Keratinocyte (primary cell): ENCODE measurements around the gene BEND4. TPM values are rescaled to one million over a fixed set of nuclear protein-coding genes. Genes with fewer than 3 reads are reported as not detected.

Experiments
- DNase-seq: peaks from one replicate; pipeline ENCODE4 v3.0.0-alpha.2; 2011; ENCODE audit warnings: low read depth, missing footprints, low spot score
- FAIRE-seq: peaks from 2 replicates; lab custom pipeline; 2011; peaks lifted over from hg19 to GRCh38; lab: Jason Lieb, UNC
- H2AFZ ChIP-seq: 2 replicates; pipeline ENCODE4 v1.6.0; 2012; ENCODE audit warnings: low read length, control low read depth, inconsistent platforms; ENCODE audit not compliant: control insufficient read depth
- H3K27ac ChIP-seq: 2 replicates; pipeline ENCODE4 v1.5.1; 2011; ENCODE audit warnings: low read length; ENCODE audit not compliant: control insufficient read depth, insufficient read depth
- H3K27me3 ChIP-seq: 3 replicates; pipeline ENCODE4 v1.6.0; 2011; ENCODE audit warnings: low read length; ENCODE audit not compliant: control insufficient read depth, insufficient read depth; ENCODE audit errors: extremely low read depth
- H3K36me3 ChIP-seq, 2 experiments: 2 replicates in 1 of 2; 3 replicates in 1 of 2; pipeline ENCODE4 v1.5.1; 2011; ENCODE audit warnings: low read length in 2 of 2, mild to moderate bottlenecking in 1 of 2; ENCODE audit not compliant: control insufficient read depth in 2 of 2, insufficient read depth in 2 of 2; ENCODE audit errors: extremely low read depth in 1 of 2
- H3K4me1 ChIP-seq: 3 replicates; pipeline ENCODE4 v1.5.1; 2011; ENCODE audit warnings: low read length; ENCODE audit not compliant: control insufficient read depth, insufficient read depth; ENCODE audit errors: extremely low read depth
- H3K4me2 ChIP-seq: 3 replicates; pipeline ENCODE4 v1.6.0; 2011; ENCODE audit warnings: low read depth, low read length; ENCODE audit not compliant: control insufficient read depth, insufficient read depth; ENCODE audit errors: extremely low read depth
- H3K4me3 ChIP-seq, 3 experiments: fragments of 200-600 bp in 1 of 3; sonication (generic) in 1 of 3; 2 replicates in 2 of 3; 3 replicates in 1 of 3; pipeline ENCODE4 v1.5.1; 2011 to 2016; ENCODE audit warnings: low read length in 3 of 3, mild to moderate bottlenecking in 3 of 3, control low read depth in 2 of 3, inconsistent platforms in 1 of 3, low read depth in 1 of 3, mixed read lengths in 1 of 3, mixed run types in 1 of 3, moderate library complexity in 1 of 3; ENCODE audit not compliant: control insufficient read depth in 2 of 3, insufficient read depth in 2 of 3; ENCODE audit errors: extremely low read depth in 1 of 3
- H3K79me2 ChIP-seq: 2 replicates; pipeline ENCODE4 v1.6.0; 2012; ENCODE audit warnings: low read length; ENCODE audit not compliant: control insufficient read depth, insufficient read depth
- H3K9ac ChIP-seq: 3 replicates; pipeline ENCODE4 v1.6.0; 2011; ENCODE audit warnings: low read length; ENCODE audit not compliant: control insufficient read depth, insufficient read depth; ENCODE audit errors: extremely low read depth
- H3K9me1 ChIP-seq: 3 replicates; pipeline ENCODE4 v1.6.0; 2011; ENCODE audit warnings: low read length; ENCODE audit not compliant: control insufficient read depth, insufficient read depth; ENCODE audit errors: extremely low read depth
- H3K9me3 ChIP-seq: 2 replicates; pipeline ENCODE4 v1.5.1; 2012; ENCODE audit warnings: low read depth, low read length; ENCODE audit not compliant: control insufficient read depth
- H4K20me1 ChIP-seq: 3 replicates; pipeline ENCODE4 v1.6.0; 2011; ENCODE audit warnings: low read length; ENCODE audit not compliant: control insufficient read depth, insufficient read depth; ENCODE audit errors: extremely low read depth
- CTCF ChIP-seq, 3 experiments: IDR thresholded peaks in 1 of 3; conservative IDR thresholded peaks in 1 of 3; optimal IDR thresholded peaks in 1 of 3; 2 replicates in 2 of 3; 3 replicates in 1 of 3; pipeline versions ENCODE3 to v1.5.1; 2011; ENCODE audit warnings: low read length in 3 of 3, mild to moderate bottlenecking in 3 of 3, moderate library complexity in 2 of 3, control low read depth in 1 of 3, inconsistent platforms in 1 of 3; ENCODE audit not compliant: insufficient read depth in 2 of 3; ENCODE audit errors: extremely low read depth in 1 of 3
- EZH2 ChIP-seq: IDR thresholded peaks from one replicate; pipeline ENCODE4 v1.6.1; 2012; ENCODE audit warnings: inconsistent platforms, mild to moderate bottlenecking, low read length, moderate library complexity
- dilution Hi-C: fragments of 300-500 bp; cut with MboI; formaldehyde crosslinking; loops from one replicate; pipeline ENCODE4 v1.7.0; 2020; ENCODE audit warnings: low sequenced_read_pairs; ENCODE audit not compliant: extremely low pct_ligation_motif_present
- polyA plus RNA-seq, 5 experiments: library from polyadenylated mRNA; depleted of rRNA in 3 of 5; stranded (reverse) in 3 of 5; stranded (forward) in 1 of 5; unstranded in 1 of 5; fragments of >200 nt; gene quantifications; 1 replicate in 1 of 5; 2 replicates in 3 of 5; 3 replicates in 1 of 5; pipeline versions ENCODE4 v1.2.1 to v1.2.3, GENCODE V29; 2011 to 2012; ENCODE audit warnings: missing spikeins in 2 of 5, low read depth in 1 of 5, low replicate concordance in 1 of 5

The BEND4 gene
- polyA plus RNA-seq, 1 donor (not counting 4 experiments of a cell fraction or from before 2014, with no cell fraction given), result not detected

- Histone ChIP-seq H3K9me1 (no peaks in the 10 kb centered on the region), H3K9me3 (no peaks in the 10 kb centered on the region), H2AFZ (no peak overlapping the region), H4K20me1 (no peaks in the 10 kb centered on the region), H3K4me3 (no peak overlapping the region), H3K27me3 (no peaks in the 10 kb centered on the region), H3K36me3 (peaks cover 3 to 20% of the 10 kb centered on the region in 2 experiments), H3K9ac (no peak overlapping the region), H3K79me2 (no peaks in the 10 kb centered on the region), H3K4me1 (no peaks in the 10 kb centered on the region), H3K27ac (no peak overlapping the region), H3K4me2 (no peak overlapping the region)
- FAIRE-seq (no peak), DNase-seq (no peak)
- dilution Hi-C loops, result no loop called here
- no peak for TF ChIP-seq CTCF (optimal IDR thresholded peaks at IDR 0.05 in 1 of 3, IDR thresholded peaks at IDR 0.05 in 1 of 3, conservative IDR thresholded peaks at IDR 0.05 in 1 of 3; ENCODE audit: extremely low read depth in 1 of 3, insufficient read depth in 2 of 3, low read length in 3 of 3)
- TF ChIP-seq EZH2, result no peak
These were observed 68.6 kb downstream of the BEND4 start for GRCh38 chr4:42083816-42084215.

- Histone ChIP-seq H3K9me3 (no peaks in the 10 kb centered on the region), H2AFZ (no peak overlapping the region), H3K4me1 (no peaks in the 10 kb centered on the region), H3K9me1 (no peaks in the 10 kb centered on the region), H3K9ac (no peak overlapping the region), H3K4me3 (no peak overlapping the region), H3K27ac (no peak overlapping the region), H3K79me2 (no peaks in the 10 kb centered on the region), H4K20me1 (no peaks in the 10 kb centered on the region), H3K27me3 (no peaks in the 10 kb centered on the region), H3K36me3 (peaks cover 2 to 13% of the 10 kb centered on the region in 2 experiments), H3K4me2 (no peak overlapping the region)
- dilution Hi-C loops, result no loop called here
- FAIRE-seq (no peak), DNase-seq (no peak)
- no peak for TF ChIP-seq EZH2
These were observed 72.1 kb downstream of the BEND4 start for GRCh38 chr4:42080306-42080705.

GRCh38 chr4:42078184-42078801 lies 74.2 kb downstream of the BEND4 start:
- Histone ChIP-seq H3K4me2 (no peak overlapping the region), H3K9ac (no peak overlapping the region), H4K20me1 (no peaks in the 10 kb centered on the region), H3K9me3 (no peaks in the 10 kb centered on the region), H3K36me3 (peaks cover 5 to 8% of the 10 kb centered on the region in 2 experiments), H3K4me3 (no peak overlapping the region), H3K79me2 (no peaks in the 10 kb centered on the region), H2AFZ (no peak overlapping the region), H3K27me3 (no peaks in the 10 kb centered on the region), H3K27ac (no peak overlapping the region), H3K9me1 (no peaks in the 10 kb centered on the region), H3K4me1 (no peaks in the 10 kb centered on the region)
- dilution Hi-C loops, result no loop called here
- FAIRE-seq, result no peak
- TF ChIP-seq CTCF (optimal IDR thresholded peaks at IDR 0.05 in 1 of 3, IDR thresholded peaks at IDR 0.05 in 1 of 3, conservative IDR thresholded peaks at IDR 0.05 in 1 of 3; ENCODE audit: extremely low read depth in 1 of 3, insufficient read depth in 2 of 3, low read length in 3 of 3) (no peak), EZH2 (no peak)
- DNase-seq, result no peak
